HEK293T (cell line): ENCODE data around the gene MFSD2A.

Source experiments
- ARNT ChIP-seq: fragments of 450-650 bp; IDR thresholded peaks from 2 replicates; pipeline ENCODE4 v1.6.1; 2017; ENCODE audit warnings: mild to moderate bottlenecking
- BHLHE40 ChIP-seq: fragments of 450-650 bp; IDR thresholded peaks from 2 replicates; pipeline ENCODE4 v1.6.1; 2016; ENCODE audit warnings: mild to moderate bottlenecking, moderate library complexity, borderline replicate concordance
- ELF4 ChIP-seq: fragments of 450-650 bp; IDR thresholded peaks from 2 replicates; pipeline ENCODE4 v1.6.1; 2017; ENCODE audit warnings: antibody characterized with exemption
- FOXA1 ChIP-seq: fragments of 450-650 bp; IDR thresholded peaks from 2 replicates; pipeline ENCODE4 v1.6.1; 2016; ENCODE audit warnings: mild to moderate bottlenecking
- FOXK2 ChIP-seq: fragments of 450-650 bp; IDR thresholded peaks from 2 replicates; pipeline ENCODE4 v1.6.1; 2016; ENCODE audit warnings: mild to moderate bottlenecking
- SP1 ChIP-seq: fragments of 450-650 bp; IDR thresholded peaks from 2 replicates; pipeline ENCODE4 v1.6.1; 2017
- ZNF384 ChIP-seq: fragments of 450-650 bp; IDR thresholded peaks from 2 replicates; pipeline ENCODE4 v1.6.1; 2016

DNA sequence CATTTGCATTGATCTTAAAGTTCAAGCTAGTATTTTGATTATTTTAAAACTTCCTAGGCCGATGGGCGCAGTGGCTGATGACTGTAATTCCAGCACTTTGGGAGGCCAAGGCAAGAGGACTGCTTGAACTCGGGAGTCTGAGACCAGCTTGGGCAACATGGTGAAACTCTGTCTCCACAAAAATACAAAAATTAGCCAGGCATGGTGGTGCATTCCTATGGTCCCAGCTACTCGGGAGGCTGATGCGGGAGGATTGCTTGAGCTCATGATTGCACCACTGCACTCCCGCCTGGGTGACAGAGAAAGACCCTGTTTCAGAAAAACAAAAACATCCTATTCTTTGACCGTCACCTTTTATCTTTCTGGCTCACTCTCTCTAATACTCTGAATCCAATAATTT, 30.0 kb downstream of the MFSD2A start:
- no peak for TF ChIP-seq BHLHE40
- TF ChIP-seq FOXK2 = no peak
- no peak for TF ChIP-seq SP1
- TF ChIP-seq ARNT = no peak
- TF ChIP-seq ELF4 = no peak
- no peak for TF ChIP-seq ZNF384
- no peak for TF ChIP-seq FOXA1
